ENCODE results near the gene TMEM98. TPM values are rescaled to one million over a fixed set of nuclear protein-coding genes. Genes with fewer than 3 reads are reported as not detected.

The TMEM98 gene
- total RNA-seq, 120 experiments from 2014 or later: 13.7 to 214 (median 45.5) TPM

Other genes with a start within 250 kb of the TMEM98 start
- gene MYO1D, start 51.0 kb upstream of the TMEM98 start, total RNA-seq: 100 to 1,000 TPM in 2 of 120 experiments, 10 to 100 TPM in 118; 24.1 to 112 (median 48.7) TPM
- not detected for gene SPACA3, start 63.7 kb downstream of the TMEM98 start, total RNA-seq

Data from dorsolateral prefrontal cortex (tissue), 118 donors.